ENCODE measurements around the gene TSHZ2. TPM values are rescaled to one million over a fixed set of nuclear protein-coding genes. Genes with fewer than 3 reads are reported as not detected.

TSHZ2 gene
- total RNA-seq, 4 donors from 2014 or later: 28.6 to 40.1 (median 35.5) TPM

- TF ChIP-seq, protein P1, sequence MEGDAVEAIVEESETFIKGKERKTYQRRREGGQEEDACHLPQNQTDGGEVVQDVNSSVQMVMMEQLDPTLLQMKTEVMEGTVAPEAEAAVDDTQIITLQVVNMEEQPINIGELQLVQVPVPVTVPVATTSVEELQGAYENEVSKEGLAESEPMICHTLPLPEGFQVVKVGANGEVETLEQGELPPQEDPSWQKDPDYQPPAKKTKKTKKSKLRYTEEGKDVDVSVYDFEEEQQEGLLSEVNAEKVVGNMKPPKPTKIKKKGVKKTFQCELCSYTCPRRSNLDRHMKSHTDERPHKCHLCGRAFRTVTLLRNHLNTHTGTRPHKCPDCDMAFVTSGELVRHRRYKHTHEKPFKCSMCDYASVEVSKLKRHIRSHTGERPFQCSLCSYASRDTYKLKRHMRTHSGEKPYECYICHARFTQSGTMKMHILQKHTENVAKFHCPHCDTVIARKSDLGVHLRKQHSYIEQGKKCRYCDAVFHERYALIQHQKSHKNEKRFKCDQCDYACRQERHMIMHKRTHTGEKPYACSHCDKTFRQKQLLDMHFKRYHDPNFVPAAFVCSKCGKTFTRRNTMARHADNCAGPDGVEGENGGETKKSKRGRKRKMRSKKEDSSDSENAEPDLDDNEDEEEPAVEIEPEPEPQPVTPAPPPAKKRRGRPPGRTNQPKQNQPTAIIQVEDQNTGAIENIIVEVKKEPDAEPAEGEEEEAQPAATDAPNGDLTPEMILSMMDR (IDR thresholded peaks at IDR 0.05; ENCODE audit: low read depth): no peak
These were observed 439.7 kb downstream of the TSHZ2 start for GRCh38 chr20:53411891-53412290.

DNA sequence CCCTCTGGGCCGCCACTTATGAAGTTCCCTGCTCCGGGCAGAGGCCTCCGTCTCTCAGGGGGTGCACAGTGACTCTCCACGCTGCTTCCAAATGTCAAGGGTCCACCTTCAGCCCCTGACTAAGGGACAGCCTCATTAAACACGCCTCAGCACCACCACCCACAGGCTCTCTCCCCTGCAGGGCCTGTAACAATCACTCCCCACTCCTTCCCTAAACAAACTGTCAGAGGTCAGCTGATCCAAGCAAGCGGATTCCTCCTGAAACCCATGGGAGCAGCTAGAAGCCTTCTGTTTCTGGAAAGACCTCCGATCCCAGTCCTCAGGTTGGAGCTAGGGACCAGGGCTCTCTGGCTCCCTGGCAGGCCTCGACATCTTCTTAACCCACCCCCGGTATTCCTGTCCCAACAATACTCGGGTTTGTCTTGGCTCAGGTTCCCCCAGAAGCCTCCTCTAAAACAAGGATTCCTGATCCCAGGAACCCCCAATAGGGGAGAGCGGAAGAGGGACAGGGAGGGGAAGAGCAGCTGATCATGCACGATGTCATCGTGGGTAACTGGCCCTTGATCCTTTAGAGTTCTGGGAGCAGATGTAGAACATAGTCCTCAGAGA, 440.5 kb downstream of the TSHZ2 start:
- TF ChIP-seq, protein P1 (IDR thresholded peaks at IDR 0.05; ENCODE audit: low read depth): no peak

DNA sequence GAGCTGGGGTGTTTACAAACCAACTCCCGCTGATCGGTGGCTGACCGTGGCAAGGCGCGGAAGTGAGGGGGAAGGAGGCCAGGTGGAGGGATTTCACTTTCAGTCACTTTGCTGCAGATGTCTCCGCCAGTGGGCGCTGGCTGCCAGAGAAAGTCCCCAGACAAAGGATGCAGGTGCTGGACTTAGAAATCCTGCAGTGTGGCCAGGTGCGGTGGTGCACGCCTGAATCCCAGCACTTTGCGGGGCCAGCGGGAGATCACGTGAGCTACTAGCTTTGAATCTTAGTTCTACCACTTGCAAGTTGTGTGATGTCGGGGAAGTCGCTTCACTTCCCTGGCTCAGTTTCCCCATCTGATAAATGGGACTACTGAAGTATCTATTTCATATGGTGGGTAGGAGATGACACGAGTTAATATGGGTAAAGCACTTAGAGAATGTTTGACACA, 441.1 kb downstream of the TSHZ2 start:
- TF ChIP-seq, protein P1 (IDR thresholded peaks at IDR 0.05; ENCODE audit: low read depth): no peak

- TF ChIP-seq, protein P1 (IDR thresholded peaks at IDR 0.05; ENCODE audit: low read depth): no peak
These were observed 447.7 kb downstream of the TSHZ2 start for GRCh38 chr20:53419693-53420460.

DNA sequence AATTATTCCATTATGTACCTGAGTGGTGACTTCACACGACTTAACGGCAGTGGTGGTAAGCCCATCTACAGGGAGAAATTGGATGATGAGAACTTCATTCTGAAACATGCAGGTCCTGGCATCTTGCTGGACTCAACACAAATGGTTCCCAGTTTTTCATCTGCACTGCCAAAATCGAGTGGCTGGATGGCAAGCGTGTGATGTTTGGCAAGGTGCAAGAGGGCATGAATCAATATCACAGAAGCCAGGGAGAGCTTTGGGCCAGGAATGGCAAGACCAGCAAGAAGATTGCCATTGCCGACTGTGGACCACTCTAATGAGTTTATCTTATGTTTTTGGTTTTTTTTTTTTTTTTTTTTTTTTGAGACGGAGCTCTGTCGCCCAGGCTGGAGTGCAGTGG, 449.2 kb downstream of the TSHZ2 start:
- TF ChIP-seq, protein P1 (IDR thresholded peaks at IDR 0.05; ENCODE audit: low read depth): no peak

- TF ChIP-seq, protein P1 (IDR thresholded peaks at IDR 0.05; ENCODE audit: low read depth): no peak
These were observed 449.9 kb downstream of the TSHZ2 start for GRCh38 chr20:53422039-53422438.

DNA sequence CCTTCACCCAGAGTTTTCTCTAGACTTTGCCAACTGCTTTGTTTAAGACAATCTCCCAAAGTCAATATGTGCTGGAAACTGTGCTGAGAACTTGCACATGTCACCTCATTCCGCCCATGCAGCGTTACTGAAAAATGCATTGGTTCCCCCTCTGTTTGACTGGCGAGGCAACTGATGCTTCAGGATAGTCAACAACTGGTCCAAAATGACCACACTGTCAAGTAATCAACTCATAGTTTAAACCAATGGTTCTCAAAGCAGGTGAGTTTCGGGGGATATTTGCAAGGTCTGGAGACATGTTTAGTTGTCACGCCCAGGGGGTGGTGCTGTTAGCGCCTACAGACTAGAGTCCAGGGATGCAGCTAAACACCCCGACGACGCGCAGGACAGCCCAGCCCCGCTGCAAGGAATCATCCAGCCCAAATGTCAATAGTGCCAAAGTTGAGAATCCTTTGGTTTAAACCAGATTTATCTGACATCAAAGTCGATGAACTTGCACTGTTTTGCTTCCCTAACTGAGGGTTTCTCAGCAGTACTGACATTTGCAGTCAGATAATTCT, 451.5 kb downstream of the TSHZ2 start:
- TF ChIP-seq, protein P1 (IDR thresholded peaks at IDR 0.05; ENCODE audit: low read depth): no peak
